Activated naive CD4-positive, alpha-beta T cell treated with anti-CD3 and anti-CD28 coated beads, Interleukin-2, amount 50 U/mL, for 72 hours (primary cell): Measurements from ENCODE around the gene PFKFB3. TPM values are rescaled to one million over a fixed set of nuclear protein-coding genes. Genes with fewer than 3 reads are reported as not detected.
"Not testable (repeated sequence)": the region's sequence is repeated elsewhere in the genome, so short reads cannot be mapped to it uniquely, and the experiment has no call there.

Source experiments
- ATAC-seq, 2 donors: fragments of 150-1000 bp; cut with Tn5 transposase; 2 replicates each; pipeline ENCODE4 v1.10.0; 2021; ENCODE audit warnings: mild to moderate bottlenecking in 2 of 2, moderate library complexity in 2 of 2
- DNase-seq, 2 donors: peaks; one replicate each; pipeline ENCODE4 v3.0.0; 2021 to 2022; ENCODE audit warnings: low spot score in 2 of 2
- H3K27ac Mint-ChIP-seq, 2 donors: one replicate each; pipeline ENCODE4 v1.8.0; 2022; ENCODE audit warnings: mild to moderate bottlenecking in 2 of 2, mixed read lengths in 2 of 2
- H3K36me3 Mint-ChIP-seq, 2 donors: one replicate each; pipeline ENCODE4 v1.8.0; 2022; ENCODE audit warnings: mixed read lengths in 2 of 2
- H3K9me3 Mint-ChIP-seq, 2 donors: one replicate each; pipeline ENCODE4 v1.8.0; 2022; ENCODE audit warnings: mixed read lengths in 2 of 2
- total RNA-seq, 2 donors: library from RNA; stranded (reverse); gene quantifications; one replicate each; pipeline ENCODE4 v1.2.3, GENCODE V29; 2022

Gene PFKFB3
- 100 to 1,000 TPM in 1 of 2 donors, 10 to 100 TPM in 1; 77.0 to 181 TPM for total RNA-seq

GRCh38 chr10:6202684-6203330 lies at the start of gene PFKFB3:
Gene PFKFB3, plus strand, starts transcription at chr10:6202932. Its CDS starts 329 bp downstream, at chr10:6203261.
- ATAC-seq (peak; percentile 75 to 86), DNase-seq (peak; percentile 96 to 99)
- H3K36me3 Mint-ChIP-seq: peaks cover 8 to 22% of the 10 kb centered on the region in 2 donors
- H3K9me3 Mint-ChIP-seq: no peaks in the 10 kb centered on the region
- peak within 1 kb of the TSS; percentile 85 to 95 for H3K27ac Mint-ChIP-seq

DNA sequence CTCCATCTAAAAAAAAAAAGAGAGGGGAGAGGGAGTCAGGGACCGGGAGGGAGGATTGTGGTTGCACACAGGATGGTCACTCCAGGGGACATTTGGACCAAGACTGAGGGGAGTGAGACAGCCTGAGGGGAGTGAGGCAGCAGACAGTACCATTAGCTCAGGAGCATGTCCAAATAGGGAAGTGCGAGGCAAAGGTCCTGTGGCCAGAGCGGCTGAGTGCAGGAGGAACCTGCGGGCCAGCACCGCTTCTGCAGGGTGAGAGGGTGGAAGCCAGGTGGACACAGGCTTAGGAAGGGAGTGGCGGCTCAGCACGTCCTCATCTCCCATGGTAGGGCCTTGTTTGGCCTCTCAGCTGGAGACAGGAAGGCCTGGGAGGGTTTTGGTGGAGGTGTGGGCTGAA lies 48.9 kb upstream of the PFKFB3 start:
- ATAC-seq (no peak), DNase-seq (no peak)
- Mint-ChIP-seq H3K36me3 (peaks cover 0 to 26% of the 10 kb centered on the region in 2 donors), H3K27ac (no peak overlapping the region), H3K9me3 (no peaks in the 10 kb centered on the region)

GRCh38 chr10:6154566-6154965 lies 48.2 kb upstream of the PFKFB3 start:
- no peak for DNase-seq
- Mint-ChIP-seq H3K9me3 (no peaks in the 10 kb centered on the region), H3K36me3 (peaks cover 0 to 26% of the 10 kb centered on the region in 2 donors), H3K27ac (peak overlapping the region; percentile 4 to 14)
- no peak for ATAC-seq

DNA sequence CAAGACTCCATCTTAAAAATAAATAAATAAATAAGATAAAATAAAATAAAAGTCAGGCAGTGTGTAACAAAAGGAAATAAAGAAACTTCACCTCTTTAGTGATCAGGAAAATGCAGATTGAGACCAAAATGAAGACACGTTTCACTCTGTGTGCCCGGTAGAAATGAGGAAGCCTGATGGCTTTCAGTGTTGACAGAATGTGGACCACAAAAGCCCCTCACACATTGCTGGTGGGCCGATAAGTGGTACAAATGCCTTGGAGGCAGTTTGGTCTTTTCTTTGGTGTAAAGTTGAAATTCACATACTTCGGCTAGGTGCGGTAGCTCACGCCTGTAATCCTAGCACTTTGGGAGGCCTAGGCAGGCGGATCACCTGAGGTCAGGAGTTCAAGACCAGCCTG lies 44.5 kb upstream of the PFKFB3 start:
- peaks cover 0 to 16% of the 10 kb centered on the region in 2 donors for H3K36me3 Mint-ChIP-seq

DNA sequence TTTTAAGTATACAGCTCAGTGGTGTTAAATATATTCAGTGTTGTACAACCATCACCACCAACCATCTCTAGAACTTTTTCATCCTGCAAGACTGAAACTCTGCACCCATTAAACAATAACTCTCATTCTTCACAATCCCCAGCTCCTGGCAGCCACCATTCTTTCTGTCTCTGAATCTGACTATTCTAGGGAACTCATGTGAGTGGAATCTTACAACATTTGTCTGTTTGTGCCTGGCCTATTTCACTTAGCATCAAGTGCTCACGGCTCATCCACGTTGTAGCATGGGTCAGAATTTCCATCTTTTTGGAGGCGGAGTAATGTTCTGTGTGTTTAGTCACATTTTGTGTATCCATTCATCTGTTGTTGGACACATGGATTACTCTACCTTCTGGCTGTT lies 40.8 kb upstream of the PFKFB3 start:
- peaks cover 5 to 18% of the 10 kb centered on the region in 2 donors for H3K36me3 Mint-ChIP-seq
- ATAC-seq (no peak), DNase-seq (no peak)
- H3K9me3 Mint-ChIP-seq: no peaks in the 10 kb centered on the region
- H3K27ac Mint-ChIP-seq: no peak overlapping the region

More for the DNA sequence above, 44.5 kb upstream of the PFKFB3 start:
- no peak for DNase-seq
- Mint-ChIP-seq H3K9me3 (no peaks in the 10 kb centered on the region), H3K27ac (peak overlapping the region; percentile 60 to 86)
- ATAC-seq: no peak

GRCh38 chr10:6162589-6163356 lies 40.0 kb upstream of the PFKFB3 start:
- no peak for ATAC-seq
- H3K27ac Mint-ChIP-seq: no peak overlapping the region
- H3K36me3 Mint-ChIP-seq: peaks cover 5 to 27% of the 10 kb centered on the region in 2 donors
- no peak for DNase-seq
- no peaks in the 10 kb centered on the region for H3K9me3 Mint-ChIP-seq

GRCh38 chr10:6163364-6164270 lies 39.1 kb upstream of the PFKFB3 start:
- Mint-ChIP-seq H3K27ac (peak overlapping the region; percentile 97 to 98), H3K9me3 (no peaks in the 10 kb centered on the region), H3K36me3 (peaks cover 5 to 27% of the 10 kb centered on the region in 2 donors)
- peak; percentile 92 to 97 for ATAC-seq
- peak; percentile 89 to 94 for DNase-seq

DNA sequence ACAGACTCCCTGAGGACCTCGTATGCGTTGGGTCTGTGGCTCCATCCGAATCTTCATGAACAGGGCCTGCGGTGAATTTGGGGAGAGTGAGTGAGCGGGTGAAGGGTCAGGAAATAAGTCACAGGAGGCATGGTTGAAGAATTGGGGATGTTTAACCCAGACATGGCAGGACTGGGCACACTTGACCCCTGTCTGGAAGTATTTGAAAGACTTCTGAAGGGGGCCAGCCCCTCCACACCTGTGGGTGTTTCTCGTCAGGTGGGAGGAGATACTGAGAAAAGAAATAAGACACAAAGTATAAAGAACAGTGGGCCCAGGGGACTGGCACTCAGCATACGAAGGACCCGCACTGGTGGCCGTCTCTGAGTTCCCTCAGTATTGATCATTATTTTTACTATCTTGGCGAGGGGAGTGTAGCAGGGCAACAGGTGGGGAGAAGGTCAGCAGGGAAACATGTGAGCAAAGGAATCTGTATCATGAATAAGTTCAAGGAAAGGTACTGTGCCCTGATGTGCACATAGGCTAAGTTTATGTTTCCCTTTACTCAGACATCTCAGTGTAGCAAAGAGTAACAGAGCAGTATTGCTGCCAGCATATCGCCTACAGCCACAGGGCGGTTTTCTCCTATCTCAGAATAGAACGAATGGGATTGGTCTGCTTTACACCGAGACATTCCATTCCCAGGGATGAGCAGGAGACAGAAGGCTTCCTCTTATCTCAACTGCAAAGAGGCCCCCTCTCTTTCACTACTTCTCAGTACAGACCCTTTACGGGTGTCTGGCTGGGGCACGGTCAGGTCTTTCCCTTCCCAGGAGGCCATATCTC lies 38.2 kb upstream of the PFKFB3 start:
- peak overlapping the region; percentile 97 to 98 for H3K27ac Mint-ChIP-seq
- peaks cover 5 to 27% of the 10 kb centered on the region in 2 donors for H3K36me3 Mint-ChIP-seq
- H3K9me3 Mint-ChIP-seq: no peaks in the 10 kb centered on the region
- no peak for DNase-seq
- ATAC-seq: peak in 1 of 2 donors; percentile 58

DNA sequence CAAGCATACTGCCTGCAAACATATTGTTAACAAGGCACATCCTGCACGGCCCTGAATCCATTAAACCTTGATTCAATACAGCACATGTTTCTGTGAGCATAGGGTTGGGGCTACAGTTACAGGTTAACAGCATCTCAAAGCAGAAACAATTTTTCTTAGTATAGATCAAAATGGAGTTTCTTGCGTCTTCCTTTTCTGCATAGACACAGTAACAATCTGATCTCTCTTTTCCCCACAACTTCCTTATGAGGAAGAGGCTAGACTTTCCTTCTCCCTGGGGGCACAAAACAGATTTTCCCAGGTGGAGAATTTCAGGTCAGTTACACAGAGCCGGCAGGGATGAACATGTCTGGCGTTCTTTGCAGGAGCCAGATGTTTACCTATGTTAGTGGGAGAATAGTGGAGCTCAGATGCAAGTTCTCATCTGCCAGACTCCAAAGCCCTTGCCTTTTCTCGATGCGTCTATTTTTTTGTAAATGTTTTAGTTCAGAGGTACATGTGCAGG lies 37.5 kb upstream of the PFKFB3 start:
- ATAC-seq (no peak), DNase-seq (no peak)
- Mint-ChIP-seq H3K36me3 (peaks cover 5 to 27% of the 10 kb centered on the region in 2 donors), H3K27ac (peak overlapping the region; percentile 86 to 98), H3K9me3 (no peaks in the 10 kb centered on the region)

GRCh38 chr10:6165933-6166332 lies 36.8 kb upstream of the PFKFB3 start:
- not testable (repeated sequence) for DNase-seq, H3K9me3 Mint-ChIP-seq, ATAC-seq
- Mint-ChIP-seq H3K36me3 (peaks cover 5 to 32% of the 10 kb centered on the region in 2 donors), H3K27ac (peak overlapping the region in 1 of 2 donors; percentile 86)

GRCh38 chr10:6167456-6167855 lies 35.3 kb upstream of the PFKFB3 start:
- H3K27ac Mint-ChIP-seq: peak overlapping the region; percentile 34 to 54
- no peaks in the 10 kb centered on the region for H3K9me3 Mint-ChIP-seq
- H3K36me3 Mint-ChIP-seq: peaks cover 5 to 38% of the 10 kb centered on the region in 2 donors
- no peak for ATAC-seq
- DNase-seq: no peak

DNA sequence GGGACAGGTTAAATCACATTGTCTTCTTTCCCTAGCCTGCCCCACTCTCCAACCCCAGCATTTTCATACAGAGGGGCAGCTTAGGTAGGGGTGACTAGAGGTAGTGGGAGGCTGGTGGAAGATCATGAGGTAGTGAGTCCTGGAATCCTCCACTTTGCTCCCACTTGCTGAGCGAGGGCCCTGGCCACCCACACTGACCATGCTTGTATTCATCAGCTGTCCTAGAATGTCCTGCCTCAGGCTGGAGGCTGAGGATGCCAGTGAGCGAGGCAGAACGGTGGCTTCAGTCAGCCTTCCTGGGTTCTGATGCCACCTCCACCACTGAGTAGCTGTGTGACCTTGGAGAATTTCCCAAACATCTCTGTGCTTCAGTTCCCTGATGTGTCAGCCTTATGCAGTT lies 34.6 kb upstream of the PFKFB3 start:
- Mint-ChIP-seq H3K36me3 (peaks cover 6 to 38% of the 10 kb centered on the region in 2 donors), H3K9me3 (no peaks in the 10 kb centered on the region), H3K27ac (peak overlapping the region; percentile 34 to 54)
- DNase-seq (no peak), ATAC-seq (no peak)

DNA sequence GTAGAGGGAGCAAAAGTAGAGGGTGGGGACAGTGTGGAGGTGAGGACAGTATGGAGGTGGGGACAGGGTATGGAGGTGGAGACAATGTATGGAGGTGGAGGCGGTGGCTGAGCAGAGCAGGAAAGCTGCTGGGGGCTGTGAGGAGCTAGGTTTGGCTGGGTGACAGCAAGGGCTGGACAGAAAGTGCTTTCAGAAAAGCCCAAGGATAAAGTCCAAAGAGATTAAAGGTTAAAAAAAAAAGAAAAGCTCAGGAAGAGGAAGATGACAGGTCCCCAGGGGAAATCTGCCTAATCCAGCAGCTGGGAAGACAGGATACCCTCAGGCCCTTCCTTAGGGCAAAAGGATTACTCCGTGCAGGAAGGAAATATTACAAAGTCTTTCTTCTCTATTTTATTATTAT lies 32.1 kb upstream of the PFKFB3 start:
- ATAC-seq (no peak), DNase-seq (no peak)
- Mint-ChIP-seq H3K9me3 (no peaks in the 10 kb centered on the region), H3K27ac (peak overlapping the region in 1 of 2 donors; percentile 93), H3K36me3 (peaks cover 6 to 34% of the 10 kb centered on the region in 2 donors)

- Mint-ChIP-seq H3K36me3 (peaks cover 10 to 35% of the 10 kb centered on the region in 2 donors), H3K27ac (peak overlapping the region; percentile 62 to 68), H3K9me3 (no peaks in the 10 kb centered on the region)
- ATAC-seq (peak; percentile 65 to 85), DNase-seq (peak in 1 of 2 donors; percentile 79)
Measured at GRCh38 chr10:6171881-6172695, 30.6 kb upstream of the PFKFB3 start.

- DNase-seq (peak in 1 of 2 donors; percentile 67), ATAC-seq (peak; percentile 35 to 68)
- H3K36me3 Mint-ChIP-seq: peaks cover 10 to 28% of the 10 kb centered on the region in 2 donors
- H3K27ac Mint-ChIP-seq: peak overlapping the region; percentile 40 to 68
- H3K9me3 Mint-ChIP-seq: no peaks in the 10 kb centered on the region
Measured at GRCh38 chr10:6173203-6173602, 29.5 kb upstream of the PFKFB3 start.
